HepG2 (cell line): Measurements from ENCODE around the gene DLAT. TPM values are rescaled to one million over a fixed set of nuclear protein-coding genes. Genes with fewer than 3 reads are reported as not detected.

Experiments used
- ATAC-seq: fragments of 200-7000 bp; cut with Tn5 transposase; 3 replicates; pipeline ENCODE4 v1.9.1; 2020; ENCODE audit warnings: mild to moderate bottlenecking, moderate library complexity
- BruUV-seq: library from RNA; stranded (reverse); fragments of 400-500 nt; replicated peaks from 2 replicates; lab custom pipeline; 2021; lab: Mats Ljungman, UMichigan
- CTCF ChIA-PET: fragments of 300-600 bp; formaldehyde crosslinking; extraction: SDS; loops from one replicate; lab custom pipeline; 2021; ENCODE audit warnings: low total read pairs, inconsistent platforms, low intra/inter-chr PET ratio; lab: Yijun Ruan, JAX
- POLR2A ChIA-PET: fragments of 350-600 bp; sonication (Branson Sonifier 250); formaldehyde crosslinking; loops from one replicate; lab custom pipeline; 2020; ENCODE audit warnings: antibody characterized with exemption, inconsistent platforms; lab: Yijun Ruan, JAX
- DNase-seq: peaks from one replicate; pipeline ENCODE4 v3.0.0-alpha.2; 2015; ENCODE audit warnings: low spot score
- FAIRE-seq: peaks from 3 replicates; lab custom pipeline; 2011; peaks lifted over from hg19 to GRCh38; lab: Jason Lieb, UNC
- H2AFZ ChIP-seq: one replicate; pipeline ENCODE4 v1.6.1; 2011; ENCODE audit warnings: low read length, inconsistent platforms
- H3K27ac ChIP-seq: fragments of 300-600 bp; 3 replicates; pipeline ENCODE4 v1.8.0; 2011; ENCODE audit warnings: mixed run types, mild to moderate bottlenecking, mixed read lengths, low read length, inconsistent platforms; ENCODE audit not compliant: insufficient read depth; ENCODE audit errors: extremely low read length
- H3K27me3 ChIP-seq, 2 experiments: fragments of 200-600 bp in 1 of 2; 2 replicates in 1 of 2; 3 replicates in 1 of 2; pipeline versions ENCODE4 v1.6.0 to v1.8.0; 2011; ENCODE audit warnings: low read length in 2 of 2, mild to moderate bottlenecking in 2 of 2, moderate library complexity in 2 of 2, inconsistent platforms in 1 of 2; ENCODE audit not compliant: insufficient read depth in 2 of 2, control insufficient read depth in 1 of 2
- H3K36me3 ChIP-seq, 2 experiments: fragments of 200-600 bp in 1 of 2; replicated peaks in 1 of 2; 2 replicates in 1 of 2; 3 replicates in 1 of 2; pipeline versions ENCODE4 v1.5.1 to v1.8.0; 2011; ENCODE audit warnings: low read length in 2 of 2, inconsistent platforms in 1 of 2; ENCODE audit not compliant: insufficient read depth in 2 of 2, control insufficient read depth in 1 of 2
- H3K4me1 ChIP-seq: 2 replicates; pipeline ENCODE4 v1.5.1; 2012; ENCODE audit warnings: low read length, inconsistent platforms; ENCODE audit not compliant: insufficient read depth
- H3K4me2 ChIP-seq: 2 replicates; pipeline ENCODE4 v1.6.0; 2011; ENCODE audit warnings: low read depth, low read length, inconsistent platforms
- H3K4me3 ChIP-seq, 3 experiments: fragments of 200-600 bp in 1 of 3; sonication (generic), shearing (Covaris generic) in 1 of 3; replicated peaks in 1 of 3; 2 replicates each; pipeline ENCODE4 v1.5.1; 2011 to 2016; ENCODE audit warnings: low read length in 3 of 3, inconsistent platforms in 2 of 3, low read depth in 2 of 3, mild to moderate bottlenecking in 2 of 3, control low read depth in 1 of 3, mixed read lengths in 1 of 3; ENCODE audit not compliant: insufficient read depth in 1 of 3
- H3K79me2 ChIP-seq: one replicate; pipeline ENCODE4 v1.6.1; 2011; ENCODE audit warnings: low read length, inconsistent platforms; ENCODE audit not compliant: insufficient read depth
- H3K9ac ChIP-seq: 2 replicates; pipeline ENCODE4 v1.6.0; 2011; ENCODE audit warnings: mild to moderate bottlenecking, low read depth, low read length, inconsistent platforms; ENCODE audit not compliant: insufficient read depth
- H3K9me3 ChIP-seq: 2 replicates; pipeline ENCODE4 v1.5.1; 2012; ENCODE audit warnings: mild to moderate bottlenecking, low read length
- H4K20me1 ChIP-seq: 2 replicates; pipeline ENCODE4 v1.6.0; 2011; ENCODE audit warnings: inconsistent platforms, mild to moderate bottlenecking, low read length, moderate library complexity; ENCODE audit not compliant: insufficient read depth
- FOXM1 ChIP-seq: sonication (generic); formaldehyde crosslinking; IDR thresholded peaks from 2 replicates; pipeline ENCODE4 v1.5.0; 2020; ENCODE audit warnings: missing genetic modification reagents
- GMEB2 ChIP-seq: IDR thresholded peaks from 2 replicates; pipeline ENCODE4 v1.6.1; 2016; ENCODE audit warnings: missing biosample characterization, missing genetic modification reagents, low read depth
- MIER3 ChIP-seq: IDR thresholded peaks from 2 replicates; pipeline ENCODE4 v1.6.1; 2016; ENCODE audit warnings: missing compliant biosample characterization, borderline replicate concordance
- NFE2L2 ChIP-seq: fragments of 150-350 bp; IDR thresholded peaks from 2 replicates; pipeline ENCODE4 v1.6.1; 2014; ENCODE audit warnings: low read length
- NRL ChIP-seq: sonication (generic); formaldehyde crosslinking; IDR thresholded peaks from 2 replicates; pipeline ENCODE4 v1.5.0; 2020; ENCODE audit warnings: missing genetic modification reagents, mild to moderate bottlenecking, moderate library complexity, borderline replicate concordance
- RORA ChIP-seq: sonication (generic); formaldehyde crosslinking; IDR thresholded peaks from 2 replicates; pipeline ENCODE4 v1.5.0; 2020; ENCODE audit warnings: mild to moderate bottlenecking, missing genetic modification reagents, moderate library complexity
- SALL2 ChIP-seq: sonication (generic); formaldehyde crosslinking; IDR thresholded peaks from 2 replicates; pipeline ENCODE4 v1.8.1; 2023; ENCODE audit warnings: mild to moderate bottlenecking, missing genetic modification reagents, inconsistent platforms
- TRIM24 ChIP-seq: sonication (generic); formaldehyde crosslinking; IDR thresholded peaks from 2 replicates; pipeline ENCODE4 v1.8.0; 2022; ENCODE audit warnings: mild to moderate bottlenecking, missing genetic modification reagents
- ZBTB1 ChIP-seq: sonication (generic); formaldehyde crosslinking; IDR thresholded peaks from 2 replicates; pipeline ENCODE4 v1.4.0; 2020; ENCODE audit warnings: missing genetic modification reagents, borderline replicate concordance
- ZNF264 ChIP-seq: sonication (generic); formaldehyde crosslinking; IDR thresholded peaks from 2 replicates; pipeline ENCODE4 v1.4.0; 2020; ENCODE audit warnings: missing genetic modification reagents
- ZNF616 ChIP-seq: sonication (generic); formaldehyde crosslinking; IDR thresholded peaks from 2 replicates; pipeline ENCODE4 v1.5.0; 2020; ENCODE audit warnings: low read depth, mild to moderate bottlenecking, missing genetic modification reagents
- ZNF644 ChIP-seq: IDR thresholded peaks from 2 replicates; pipeline ENCODE4 v1.6.1; 2016; ENCODE audit warnings: low read depth
- ZNF761 ChIP-seq: sonication (generic); formaldehyde crosslinking; conservative IDR thresholded peaks from 2 replicates; pipeline ENCODE4 v1.4.0; 2020; ENCODE audit warnings: mild to moderate bottlenecking, missing genetic modification reagents
- ZNF775 ChIP-seq: sonication (generic); formaldehyde crosslinking; IDR thresholded peaks from 2 replicates; pipeline ENCODE4 v1.4.0; 2020; ENCODE audit warnings: missing genetic modification reagents, mild to moderate bottlenecking, moderate library complexity, borderline replicate concordance
- WGBS: methylation state at CpG from one replicate; pipeline ENCODE4 v1.1.6; 2017; ENCODE audit warnings: low lambda C conversion rate; 5-methylcytosine and 5-hydroxymethylcytosine counted together
- in situ Hi-C: cut with HindIII; loops from 2 replicates; pipeline ENCODE4 v1.10.0; 2017; ENCODE audit warnings: low pct_unique_long_range_greater_than_20kb; ENCODE audit not compliant: extremely low pct_ligation_motif_present
- intact Hi-C: fragments of 100-400 bp; cut with micrococcal nuclease; formaldehyde crosslinking; loops from one replicate; pipeline ENCODE4 v1.10.0; 2022; ENCODE audit not compliant: unreplicated experiment
- polyA plus RNA-seq, 8 experiments: library from polyadenylated mRNA; depleted of rRNA in 3 of 8; stranded (reverse) in 7 of 8; unstranded in 1 of 8; fragments of >200 nt; fragmentation: Illumina TruSeq in 4 of 8; extraction: Trizol in 4 of 8; gene quantifications; 2 replicates each; pipeline versions ENCODE4 v1.2.1 to v1.2.3, GENCODE V29; 2011 to 2016; ENCODE audit warnings: low read depth in 4 of 8, missing spikeins in 1 of 8, mixed read lengths in 1 of 8; ENCODE audit not compliant: insufficient read depth in 1 of 8
- total RNA-seq, 5 experiments: library from RNA; depleted of rRNA; stranded (reverse); fragments of >200 nt; fragmentation: Illumina TruSeq; extraction: Trizol; gene quantifications; 2 replicates each; pipeline ENCODE4 v1.2.3, GENCODE V29; 2016; ENCODE audit warnings: low read depth in 1 of 5
- TF ChIP-seq, protein P1 (sequence below): IDR thresholded peaks from 2 replicates; pipeline ENCODE4 v1.6.1; 2016; ENCODE audit warnings: low read depth, control low read depth
- TF ChIP-seq, protein P2 (sequence below): IDR thresholded peaks from 2 replicates; pipeline ENCODE4 v1.6.1; 2016; ENCODE audit warnings: low read depth
- TF ChIP-seq, protein P3 (sequence below): sonication (generic); formaldehyde crosslinking; IDR thresholded peaks from 2 replicates; pipeline ENCODE4 v1.4.0; 2020; ENCODE audit warnings: missing genetic modification reagents, mild to moderate bottlenecking, borderline replicate concordance

Gene DLAT
- total and polyA plus RNA-seq, 2 of the 13 experiments (the other 11 are each of a cell fraction or from before 2014, with no cell fraction given) = 26.4 to 62.2 TPM

DNA sequence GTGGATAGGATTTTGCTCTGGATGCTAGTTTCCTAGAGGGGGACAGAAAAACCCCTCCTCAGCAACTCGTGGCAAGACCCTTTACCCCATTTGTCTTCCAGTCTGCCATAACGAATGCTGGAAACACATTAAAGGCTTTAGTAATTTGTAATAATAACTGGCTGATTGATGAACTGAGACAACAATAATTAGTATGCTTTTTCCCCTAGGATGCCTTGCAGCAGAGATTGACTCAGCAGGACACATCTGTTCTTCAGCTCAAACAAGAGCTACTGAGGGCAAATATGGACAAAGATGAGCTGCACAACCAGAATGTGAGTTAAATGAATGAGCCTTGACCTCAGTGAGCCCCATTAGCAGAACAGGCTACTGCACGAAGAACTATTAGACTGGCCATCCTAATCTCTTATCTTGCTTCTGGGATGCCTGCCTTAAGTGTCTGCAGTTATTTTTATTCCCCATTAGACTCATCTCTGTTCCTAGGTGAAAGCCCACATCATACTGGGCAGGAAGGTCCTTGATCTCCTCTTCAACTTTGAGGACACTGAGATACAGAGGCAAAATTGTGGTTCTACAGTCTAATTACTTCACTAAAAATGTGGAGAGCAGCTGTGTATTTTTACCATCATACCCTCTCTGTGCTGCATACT, 32.9 kb upstream of the DLAT start:
- ATAC-seq (no peak), DNase-seq (no peak), FAIRE-seq (no peak)
- CTCF ChIA-PET = no interaction called here
- H3K27me3 ChIP-seq = no peaks in the 10 kb centered on the region
- no peak overlapping the region for H2AFZ ChIP-seq
- peaks cover 9 to 37% of the 10 kb centered on the region in 2 experiments for H3K36me3 ChIP-seq
- no peak overlapping the region for H3K4me2 ChIP-seq
- intact Hi-C loops (no loop called here), in situ Hi-C loops (no loop called here)
- H4K20me1 ChIP-seq = no peaks in the 10 kb centered on the region
- no peak overlapping the region for H3K27ac ChIP-seq
- POLR2A ChIA-PET = interaction anchor here (1.3 kb wide), 1 partner anchor 9 kb away, joined by 3 read pairs; no protein-coding TSS in a partner anchor
- H3K9me3 ChIP-seq = no peaks in the 10 kb centered on the region
- no peak overlapping the region for H3K4me3 ChIP-seq
- BruUV-seq = no TSS peak
- no peak overlapping the region for H3K9ac ChIP-seq
- H3K4me1 ChIP-seq = peaks cover 19% of the 10 kb centered on the region
- H3K79me2 ChIP-seq = no peaks in the 10 kb centered on the region
- WGBS = 88% methylated on average over 3 of the region's 3 CpGs
- no peak for TF ChIP-seq GMEB2
- TF ChIP-seq ZNF775 = no peak
- no peak for TF ChIP-seq ZBTB1 (CRISPR knock-in tag)
- no peak for TF ChIP-seq MIER3 (CRISPR knock-in tag)
- TF ChIP-seq, protein P1, sequence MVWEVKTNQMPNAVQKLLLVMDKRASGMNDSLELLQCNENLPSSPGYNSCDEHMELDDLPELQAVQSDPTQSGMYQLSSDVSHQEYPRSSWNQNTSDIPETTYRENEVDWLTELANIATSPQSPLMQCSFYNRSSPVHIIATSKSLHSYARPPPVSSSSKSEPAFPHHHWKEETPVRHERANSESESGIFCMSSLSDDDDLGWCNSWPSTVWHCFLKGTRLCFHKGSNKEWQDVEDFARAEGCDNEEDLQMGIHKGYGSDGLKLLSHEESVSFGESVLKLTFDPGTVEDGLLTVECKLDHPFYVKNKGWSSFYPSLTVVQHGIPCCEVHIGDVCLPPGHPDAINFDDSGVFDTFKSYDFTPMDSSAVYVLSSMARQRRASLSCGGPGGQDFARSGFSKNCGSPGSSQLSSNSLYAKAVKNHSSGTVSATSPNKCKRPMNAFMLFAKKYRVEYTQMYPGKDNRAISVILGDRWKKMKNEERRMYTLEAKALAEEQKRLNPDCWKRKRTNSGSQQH (CRISPR knock-in tag) = no peak
- TF ChIP-seq RORA (CRISPR knock-in tag) = no peak
- TF ChIP-seq SALL2 (CRISPR knock-in tag) = no peak
- no peak for TF ChIP-seq ZNF616 (CRISPR knock-in tag)
- TF ChIP-seq TRIM24 (CRISPR knock-in tag) = no peak
- TF ChIP-seq, protein P2, sequence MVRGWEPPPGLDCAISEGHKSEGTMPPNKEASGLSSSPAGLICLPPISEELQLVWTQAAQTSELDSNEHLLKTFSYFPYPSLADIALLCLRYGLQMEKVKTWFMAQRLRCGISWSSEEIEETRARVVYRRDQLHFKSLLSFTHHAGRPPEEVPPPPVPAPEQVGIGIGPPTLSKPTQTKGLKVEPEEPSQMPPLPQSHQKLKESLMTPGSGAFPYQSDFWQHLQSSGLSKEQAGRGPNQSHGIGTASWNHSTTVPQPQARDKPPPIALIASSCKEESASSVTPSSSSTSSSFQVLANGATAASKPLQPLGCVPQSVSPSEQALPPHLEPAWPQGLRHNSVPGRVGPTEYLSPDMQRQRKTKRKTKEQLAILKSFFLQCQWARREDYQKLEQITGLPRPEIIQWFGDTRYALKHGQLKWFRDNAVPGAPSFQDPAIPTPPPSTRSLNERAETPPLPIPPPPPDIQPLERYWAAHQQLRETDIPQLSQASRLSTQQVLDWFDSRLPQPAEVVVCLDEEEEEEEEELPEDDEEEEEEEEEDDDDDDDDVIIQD (CRISPR knock-in tag) = no peak
- TF ChIP-seq ZNF761 = no peak
- TF ChIP-seq ZNF644 (CRISPR knock-in tag) = no peak
- TF ChIP-seq NFE2L2 = no peak
- TF ChIP-seq FOXM1 (CRISPR knock-in tag) = no peak
- TF ChIP-seq, protein P3, sequence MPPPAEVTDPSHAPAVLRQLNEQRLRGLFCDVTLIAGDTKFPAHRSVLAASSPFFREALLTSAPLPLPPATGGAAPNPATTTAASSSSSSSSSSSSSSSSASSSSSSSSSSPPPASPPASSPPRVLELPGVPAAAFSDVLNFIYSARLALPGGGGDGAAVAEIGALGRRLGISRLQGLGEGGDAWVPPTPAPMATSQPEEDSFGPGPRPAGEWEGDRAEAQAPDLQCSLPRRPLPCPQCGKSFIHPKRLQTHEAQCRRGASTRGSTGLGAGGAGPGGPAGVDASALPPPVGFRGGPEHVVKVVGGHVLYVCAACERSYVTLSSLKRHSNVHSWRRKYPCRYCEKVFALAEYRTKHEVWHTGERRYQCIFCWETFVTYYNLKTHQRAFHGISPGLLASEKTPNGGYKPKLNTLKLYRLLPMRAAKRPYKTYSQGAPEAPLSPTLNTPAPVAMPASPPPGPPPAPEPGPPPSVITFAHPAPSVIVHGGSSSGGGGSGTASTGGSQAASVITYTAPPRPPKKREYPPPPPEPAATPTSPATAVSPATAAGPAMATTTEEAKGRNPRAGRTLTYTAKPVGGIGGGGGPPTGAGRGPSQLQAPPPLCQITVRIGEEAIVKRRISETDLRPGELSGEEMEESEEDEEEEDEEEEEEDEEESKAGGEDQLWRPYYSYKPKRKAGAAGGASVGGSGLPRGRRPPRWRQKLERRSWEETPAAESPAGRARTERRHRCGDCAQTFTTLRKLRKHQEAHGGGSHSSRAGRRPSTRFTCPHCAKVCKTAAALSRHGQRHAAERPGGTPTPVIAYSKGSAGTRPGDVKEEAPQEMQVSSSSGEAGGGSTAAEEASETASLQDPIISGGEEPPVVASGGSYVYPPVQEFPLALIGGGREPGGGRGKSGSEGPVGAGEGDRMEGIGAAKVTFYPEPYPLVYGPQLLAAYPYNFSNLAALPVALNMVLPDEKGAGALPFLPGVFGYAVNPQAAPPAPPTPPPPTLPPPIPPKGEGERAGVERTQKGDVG (CRISPR knock-in tag) = no peak
- no peak for TF ChIP-seq ZNF264 (CRISPR knock-in tag)
- no peak for TF ChIP-seq NRL (CRISPR knock-in tag)
